HG03108 (cell line): ENCODE measurements around the gene TMEM204.

Experiments
- ATAC-seq: cut with Tn5 transposase; IDR thresholded peaks from one replicate; pipeline ENCODE4 v1.9.1; 2021; ENCODE audit warnings: moderate library complexity; ENCODE audit not compliant: unreplicated experiment

TMEM204 gene

GRCh38 chr16:1536601-1537000, 3.1 kb downstream of the TMEM204 start:
- no peak for ATAC-seq

GRCh38 chr16:1537138-1537577, 3.7 kb downstream of the TMEM204 start:
- ATAC-seq, result no peak

- ATAC-seq, result no peak
Measured at GRCh38 chr16:1537763-1538289, 4.4 kb downstream of the TMEM204 start.

- ATAC-seq, result no peak
Measured at GRCh38 chr16:1538804-1539520, 5.5 kb downstream of the TMEM204 start.

- ATAC-seq, result no peak
Measured at GRCh38 chr16:1539720-1540555, 6.5 kb downstream of the TMEM204 start.

- no peak for ATAC-seq
Measured at GRCh38 chr16:1540556-1540855, 7.0 kb downstream of the TMEM204 start.

- ATAC-seq, result no peak
Measured at GRCh38 chr16:1541293-1542165, 8.1 kb downstream of the TMEM204 start.

- ATAC-seq, result no peak
Measured at GRCh38 chr16:1542166-1542500, 8.7 kb downstream of the TMEM204 start.

GRCh38 chr16:1542533-1542932, 9.1 kb downstream of the TMEM204 start:
- ATAC-seq, result no peak

- no peak for ATAC-seq
Measured at GRCh38 chr16:1543085-1543896, 9.8 kb downstream of the TMEM204 start.

- ATAC-seq, result no peak
Measured at GRCh38 chr16:1545044-1546040, 11.9 kb downstream of the TMEM204 start.

- no peak for ATAC-seq
Measured at GRCh38 chr16:1546430-1546829, 13.0 kb downstream of the TMEM204 start.

- ATAC-seq, result no peak
Measured at GRCh38 chr16:1548233-1548632, 14.8 kb downstream of the TMEM204 start.

- ATAC-seq, result no peak
Measured at GRCh38 chr16:1548727-1549126, 15.3 kb downstream of the TMEM204 start.

- ATAC-seq, result no peak
Measured at GRCh38 chr16:1550069-1550468, 16.6 kb downstream of the TMEM204 start.

GRCh38 chr16:1550696-1551095, 17.2 kb downstream of the TMEM204 start:
- no peak for ATAC-seq

GRCh38 chr16:1551166-1551565, 17.7 kb downstream of the TMEM204 start:
- ATAC-seq, result no peak

- no peak for ATAC-seq
Measured at GRCh38 chr16:1552129-1552528, 18.7 kb downstream of the TMEM204 start.
